ENCODE data around the gene ZBTB20.

Gene ZBTB20

DNA sequence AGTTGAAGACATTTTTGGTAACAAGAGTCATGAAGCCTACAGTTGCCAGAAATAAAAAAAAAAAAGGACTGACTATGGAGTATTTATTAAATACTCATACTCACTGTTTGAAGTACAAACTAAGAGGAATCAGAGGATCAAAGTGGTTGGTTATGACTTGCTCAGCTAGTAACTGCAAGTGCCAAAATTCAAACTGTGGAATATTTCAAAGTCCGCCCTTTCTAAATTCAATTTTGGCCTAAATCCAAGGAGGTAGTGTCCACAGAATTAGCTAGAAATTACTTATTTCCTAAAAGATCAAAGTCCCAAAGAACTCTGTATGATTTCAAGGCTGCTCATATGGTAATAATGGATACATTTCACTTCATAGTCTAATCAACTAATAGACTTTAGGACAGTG lies 274.5 kb downstream of the ZBTB20 start:
- DNase-seq (ENCODE audit: low read depth in 2 of 2), result no peak

- DNase-seq (ENCODE audit: low read depth in 2 of 2), result no peak
Observed at GRCh38 chr3:114872050-114872449, 275.0 kb downstream of the ZBTB20 start.

GRCh38 chr3:114867835-114868503 lies 279.1 kb downstream of the ZBTB20 start:
- no peak for DNase-seq (ENCODE audit: low read depth in 2 of 2)

DNA sequence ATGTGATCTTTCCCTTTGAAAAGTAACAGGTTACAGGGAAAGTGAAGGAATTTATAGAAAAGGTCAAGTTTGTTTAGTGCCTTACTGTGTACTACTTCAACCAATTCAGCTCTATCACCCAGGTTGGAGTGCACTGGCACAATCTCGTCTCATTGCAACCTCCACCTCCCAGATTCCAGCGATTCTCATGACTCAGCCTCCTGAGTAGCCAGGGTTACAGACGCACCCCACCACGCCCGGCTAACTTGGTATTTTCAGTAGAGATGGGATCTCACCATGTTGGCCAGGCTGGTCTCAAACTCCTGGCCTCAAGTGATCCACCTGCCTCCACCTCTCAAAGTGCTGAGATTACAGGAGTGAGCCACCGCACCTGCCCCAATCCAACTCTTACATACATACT lies 279.7 kb downstream of the ZBTB20 start:
- DNase-seq (ENCODE audit: low read depth in 2 of 2), result no peak

DNA sequence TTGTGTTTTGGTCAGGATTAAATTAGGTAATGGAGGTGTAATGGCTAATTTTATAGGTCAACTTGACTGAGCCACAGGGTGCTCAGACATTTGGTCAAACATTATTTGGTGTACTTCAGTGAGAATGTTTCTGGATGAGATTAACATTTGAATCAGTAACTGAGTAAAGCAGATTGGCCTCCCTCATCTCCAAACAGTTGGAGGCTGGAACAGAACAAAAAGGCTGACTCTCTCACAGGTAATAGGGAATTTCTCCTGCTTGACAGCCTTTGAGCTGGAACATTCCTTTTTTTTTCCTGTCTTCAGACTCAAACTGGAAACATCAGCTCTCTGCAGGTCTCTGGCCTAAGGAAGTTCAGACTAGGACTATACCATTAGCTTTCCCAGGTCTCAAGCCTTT lies 280.7 kb downstream of the ZBTB20 start:
- no peak for DNase-seq (ENCODE audit: low read depth in 2 of 2)

- no peak for DNase-seq (ENCODE audit: low read depth in 2 of 2)
Observed at GRCh38 chr3:114864970-114865369, 282.1 kb downstream of the ZBTB20 start.

DNA sequence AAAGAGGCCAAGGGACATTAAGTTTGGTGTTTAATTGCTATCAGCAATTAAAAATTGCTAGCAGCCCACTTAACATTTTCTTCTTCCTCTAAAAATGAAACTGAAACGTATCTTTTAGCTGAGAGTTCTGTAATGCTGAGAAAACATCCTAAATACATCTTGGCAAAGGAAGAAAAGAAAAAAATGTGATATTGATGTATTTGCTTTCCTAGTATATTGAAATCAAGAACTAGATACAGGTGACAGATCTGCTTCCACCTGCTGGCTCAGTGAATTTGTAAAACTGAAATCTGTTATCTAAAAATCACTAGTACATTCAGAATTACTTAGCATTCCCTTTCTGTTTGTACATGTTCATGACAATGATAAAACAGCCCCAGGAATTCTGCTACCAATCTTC lies 283.2 kb downstream of the ZBTB20 start:
- DNase-seq (ENCODE audit: low read depth in 2 of 2), result no peak

DNA sequence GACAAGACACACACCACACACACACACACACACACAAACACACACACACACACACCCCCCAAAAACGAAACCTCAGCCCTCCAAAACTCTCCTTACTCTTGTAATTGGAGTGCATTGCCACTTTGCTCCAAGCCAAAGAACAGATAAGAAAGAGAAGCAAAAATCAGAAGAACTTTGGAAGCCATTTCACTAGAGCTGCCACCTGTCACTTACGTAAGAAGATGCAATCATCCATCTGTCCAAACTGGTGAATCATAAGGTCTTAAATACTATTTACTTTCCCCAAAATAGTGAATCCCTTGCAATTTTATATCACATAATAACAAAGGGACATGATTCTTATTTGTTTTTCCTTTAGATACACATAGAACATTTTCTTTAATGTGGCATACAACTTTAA lies 285.4 kb downstream of the ZBTB20 start:
- no peak for DNase-seq (ENCODE audit: low read depth in 2 of 2)

GRCh38 chr3:114860531-114860930 lies 286.6 kb downstream of the ZBTB20 start:
- DNase-seq (ENCODE audit: low read depth in 2 of 2), result no peak

DNA sequence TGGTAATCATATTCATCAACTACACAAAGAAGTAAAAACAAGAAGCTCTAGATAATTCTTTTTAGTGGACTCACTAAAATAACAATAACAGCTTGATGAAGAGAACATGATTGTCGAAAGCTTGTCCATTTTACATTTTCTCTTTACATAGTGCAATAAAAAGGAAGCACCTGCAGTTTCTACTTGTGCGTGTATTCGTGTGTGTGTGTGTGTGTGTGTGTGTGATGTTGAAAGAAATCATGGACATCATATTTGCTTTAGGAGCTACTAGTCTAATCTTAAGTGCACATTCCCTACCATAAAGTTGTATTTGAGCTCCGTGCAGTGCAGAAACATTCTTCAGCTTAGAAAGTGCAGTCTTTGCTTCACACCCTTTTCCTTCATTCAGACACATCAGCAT lies 288.8 kb downstream of the ZBTB20 start:
- no peak for DNase-seq (ENCODE audit: low read depth in 2 of 2)

DNA sequence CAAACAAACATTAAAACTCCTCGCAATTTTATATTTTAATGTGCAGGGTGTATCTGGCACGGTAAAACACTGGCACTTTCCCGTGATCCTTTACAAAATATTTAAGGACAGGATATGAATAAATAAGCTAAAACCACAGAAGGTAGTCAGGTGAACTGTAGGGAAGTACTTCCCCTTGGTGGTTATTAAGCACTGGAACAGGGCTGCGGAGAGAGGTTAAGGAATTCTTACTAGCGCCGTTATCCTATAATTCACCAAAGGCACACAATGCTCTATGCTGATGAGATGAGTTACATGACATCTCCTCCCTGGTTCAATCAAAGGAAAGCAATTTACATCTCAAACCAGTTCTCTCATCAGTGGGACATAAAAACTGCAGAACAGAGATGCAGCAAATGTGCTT lies 289.8 kb downstream of the ZBTB20 start:
- no peak for DNase-seq (ENCODE audit: low read depth in 2 of 2)

GRCh38 chr3:114856835-114857234 lies 290.3 kb downstream of the ZBTB20 start:
- DNase-seq (ENCODE audit: low read depth in 2 of 2), result no peak

- no peak for DNase-seq (ENCODE audit: low read depth in 2 of 2)
Observed at GRCh38 chr3:114855839-114856238, 291.2 kb downstream of the ZBTB20 start.

DNA sequence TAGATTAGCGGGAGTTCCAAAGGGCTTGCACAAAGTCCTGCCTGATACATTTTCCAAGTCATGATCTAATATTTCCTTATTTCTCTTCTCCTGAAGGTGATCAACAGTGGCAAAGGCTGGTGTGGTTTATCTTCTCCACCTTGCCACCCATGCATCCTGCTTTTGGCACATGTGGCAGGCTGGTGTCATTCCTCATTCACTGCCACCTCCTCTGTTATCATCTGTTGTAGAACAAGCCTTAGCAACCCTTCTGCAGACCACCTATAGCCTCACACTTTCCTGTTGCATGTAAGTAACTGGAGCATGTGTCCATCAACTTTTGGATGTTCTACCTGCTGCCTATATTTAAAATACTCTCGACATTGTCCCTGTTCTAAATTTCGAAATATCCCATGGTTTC lies 294.1 kb downstream of the ZBTB20 start:
- DNase-seq (ENCODE audit: low read depth in 2 of 2), result no peak

- no peak for DNase-seq (ENCODE audit: low read depth in 2 of 2)
Observed at GRCh38 chr3:114850898-114851297, 296.2 kb downstream of the ZBTB20 start.

- DNase-seq (ENCODE audit: low read depth in 2 of 2), result no peak
Observed at GRCh38 chr3:114848643-114849350, 298.3 kb downstream of the ZBTB20 start.

GRCh38 chr3:114848082-114848481 lies 299.0 kb downstream of the ZBTB20 start:
- no peak for DNase-seq (ENCODE audit: low read depth in 2 of 2)

DNA sequence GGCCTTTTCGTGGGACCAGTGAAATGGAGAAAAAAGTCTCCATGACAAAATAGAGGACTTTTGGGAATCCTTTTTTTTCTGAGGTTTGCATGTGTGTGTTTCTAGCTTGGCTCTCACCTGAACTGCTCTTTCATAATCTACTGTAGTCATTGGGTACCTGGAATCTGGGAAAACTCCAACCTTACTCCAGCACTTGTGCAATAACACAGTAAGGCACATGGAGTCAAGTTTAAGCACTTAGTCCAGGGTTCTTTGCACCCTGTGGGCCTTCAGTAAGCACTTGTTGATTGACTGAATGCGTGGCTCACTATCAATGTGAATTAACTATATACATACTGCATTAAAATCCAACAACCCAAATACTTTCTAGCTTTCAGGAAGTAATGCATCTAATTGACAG lies 299.5 kb downstream of the ZBTB20 start:
- DNase-seq (ENCODE audit: low read depth in 2 of 2), result no peak

DNA sequence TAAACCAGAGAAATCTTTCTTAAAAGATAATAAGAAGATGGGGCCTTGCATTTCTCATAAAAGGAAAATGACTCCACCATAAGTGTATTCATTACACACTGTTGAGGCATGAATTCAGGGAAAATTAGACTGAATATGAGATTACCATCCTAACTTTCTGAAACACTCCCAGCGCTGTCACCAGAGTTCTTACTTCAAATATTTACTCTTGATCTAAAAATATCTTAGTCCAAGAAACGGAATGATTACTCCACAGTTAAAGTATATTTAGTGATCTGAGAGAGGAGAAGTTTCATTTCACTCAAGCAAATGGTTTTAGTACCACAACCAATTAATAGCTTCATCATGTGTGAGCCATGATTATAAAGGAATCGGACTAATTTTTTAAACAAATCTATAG lies 300.3 kb downstream of the ZBTB20 start:
- DNase-seq (ENCODE audit: low read depth in 2 of 2), result no peak

- no peak for DNase-seq (ENCODE audit: low read depth in 2 of 2)
Observed at GRCh38 chr3:114846252-114846651, 300.8 kb downstream of the ZBTB20 start.

DNA sequence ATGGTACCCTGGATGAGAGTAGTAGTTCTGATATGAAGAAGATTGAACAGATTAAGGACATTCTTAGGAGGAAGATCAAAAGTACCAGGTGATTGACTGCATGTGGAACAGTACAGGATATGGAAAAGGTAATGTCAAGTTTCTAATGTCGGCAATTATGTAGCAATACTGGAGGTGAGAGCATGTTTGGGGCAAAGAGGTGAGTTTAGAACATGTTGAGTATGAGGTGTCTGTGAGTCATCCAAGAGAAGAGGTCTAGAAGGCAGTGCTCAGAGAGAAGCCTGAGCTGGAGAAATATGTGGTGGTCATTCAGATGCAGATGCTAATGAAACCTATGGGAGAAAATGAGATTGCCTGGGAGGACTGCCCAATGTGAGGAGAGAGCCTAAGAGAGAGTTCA lies 305.6 kb downstream of the ZBTB20 start:
- DNase-seq (ENCODE audit: low read depth in 2 of 2), result no peak

- DNase-seq (ENCODE audit: low read depth in 2 of 2), result peak in 1 of 2 experiments; percentile 6
Observed at GRCh38 chr3:114839476-114839875, 307.6 kb downstream of the ZBTB20 start.

- no peak for DNase-seq (ENCODE audit: low read depth in 2 of 2)
Observed at GRCh38 chr3:114838025-114838424, 309.1 kb downstream of the ZBTB20 start.

Data from fibroblast of skin of left biceps (primary cell).